Nephron (organoid): ENCODE data around the gene UTP25.
A peak's percentile ranks its signal among the peaks of the same experiment; 100 is the strongest.
"Not testable (repeated sequence)": the region's sequence is repeated elsewhere in the genome, so short reads cannot be mapped to it uniquely, and the experiment has no call there.

ENCODE experiments used
- H3K27ac Mint-ChIP-seq, 3 experiments: 2 replicates each; pipeline ENCODE4 v1.8.0; 2020; ENCODE audit warnings: mixed read lengths in 3 of 3, mild to moderate bottlenecking in 2 of 3, moderate library complexity in 1 of 3
- H3K27me3 Mint-ChIP-seq: 2 replicates; pipeline ENCODE4 v1.8.0; 2021; ENCODE audit warnings: low read depth, mild to moderate bottlenecking, moderate library complexity, mixed read lengths
- H3K36me3 Mint-ChIP-seq: 2 replicates; pipeline ENCODE4 v1.8.0; 2020; ENCODE audit warnings: low read depth, mixed read lengths
- H3K4me1 Mint-ChIP-seq: 2 replicates; pipeline ENCODE4 v1.8.0; 2020; ENCODE audit warnings: mixed read lengths
- H3K4me3 Mint-ChIP-seq, 3 experiments: 2 replicates each; pipeline ENCODE4 v1.8.0; 2020; ENCODE audit warnings: mild to moderate bottlenecking in 3 of 3, mixed read lengths in 3 of 3, moderate library complexity in 2 of 3
- H3K9me3 Mint-ChIP-seq: 2 replicates; pipeline ENCODE4 v1.8.0; 2020; ENCODE audit warnings: mixed read lengths
- CTCF ChIP-seq, 3 experiments: fragments of 200-600 bp; sonication (generic); IDR thresholded peaks; one replicate each; pipeline ENCODE4 v1.5.0; 2021; ENCODE audit warnings: antibody characterized with exemption in 3 of 3; ENCODE audit not compliant: unreplicated experiment in 3 of 3

Gene UTP25

GRCh38 chr1:209785592-209785991, 42.2 kb upstream of the UTP25 start:
- H3K4me3 Mint-ChIP-seq = peak overlapping the region in 1 of 3 experiments; percentile 53
- H3K9me3 Mint-ChIP-seq = no peaks in the 10 kb centered on the region
- no peak for TF ChIP-seq CTCF (IDR thresholded peaks at IDR 0.05; ENCODE audit: unreplicated experiment in 3 of 3)
- H3K4me1 Mint-ChIP-seq = peaks cover 31% of the 10 kb centered on the region
- peak overlapping the region; percentile 21 to 53 (median 38) for H3K27ac Mint-ChIP-seq
- peaks cover 16% of the 10 kb centered on the region for H3K36me3 Mint-ChIP-seq
- peaks cover 59% of the 10 kb centered on the region for H3K27me3 Mint-ChIP-seq

GRCh38 chr1:209786146-209786545, 41.6 kb upstream of the UTP25 start:
- peak overlapping the region in 1 of 3 experiments; percentile 47 for H3K27ac Mint-ChIP-seq
- H3K27me3 Mint-ChIP-seq = peaks cover 65% of the 10 kb centered on the region
- no peak for TF ChIP-seq CTCF (IDR thresholded peaks at IDR 0.05; ENCODE audit: unreplicated experiment in 3 of 3)
- H3K4me3 Mint-ChIP-seq = no peak overlapping the region
- H3K4me1 Mint-ChIP-seq = peaks cover 31% of the 10 kb centered on the region
- peaks cover 21% of the 10 kb centered on the region for H3K36me3 Mint-ChIP-seq
- no peaks in the 10 kb centered on the region for H3K9me3 Mint-ChIP-seq

- peaks cover 18% of the 10 kb centered on the region for H3K36me3 Mint-ChIP-seq
- H3K27ac Mint-ChIP-seq = peak overlapping the region in 2 of 3 experiments; percentile 13 to 67
- H3K4me3 Mint-ChIP-seq = peak overlapping the region in 1 of 3 experiments; percentile 17
- peaks cover 30% of the 10 kb centered on the region for H3K4me1 Mint-ChIP-seq
- TF ChIP-seq CTCF (IDR thresholded peaks at IDR 0.05; ENCODE audit: unreplicated experiment in 3 of 3) = no peak
- H3K9me3 Mint-ChIP-seq = no peaks in the 10 kb centered on the region
- H3K27me3 Mint-ChIP-seq = peaks cover 79% of the 10 kb centered on the region
These were observed 40.2 kb upstream of the UTP25 start for GRCh38 chr1:209787551-209787950.

GRCh38 chr1:209789245-209789644, 38.5 kb upstream of the UTP25 start:
- TF ChIP-seq CTCF (IDR thresholded peaks at IDR 0.05; ENCODE audit: unreplicated experiment in 3 of 3) = no peak
- Mint-ChIP-seq H3K4me3 (no peak overlapping the region), H3K27me3 (peaks cover 92% of the 10 kb centered on the region), H3K36me3 (peaks cover 25% of the 10 kb centered on the region), H3K27ac (no peak overlapping the region), H3K9me3 (no peaks in the 10 kb centered on the region), H3K4me1 (peaks cover 14% of the 10 kb centered on the region)

- Mint-ChIP-seq H3K9me3 (no peaks in the 10 kb centered on the region), H3K36me3 (peaks cover 20% of the 10 kb centered on the region), H3K27me3 (peaks cover 95% of the 10 kb centered on the region), H3K4me1 (peaks cover 13% of the 10 kb centered on the region), H3K4me3 (no peak overlapping the region), H3K27ac (no peak overlapping the region)
- no peak for TF ChIP-seq CTCF (IDR thresholded peaks at IDR 0.05; ENCODE audit: unreplicated experiment in 3 of 3)
These were observed 37.2 kb upstream of the UTP25 start for GRCh38 chr1:209790286-209791193.

GRCh38 chr1:209791920-209792319, 35.9 kb upstream of the UTP25 start:
- Mint-ChIP-seq H3K4me1 (peaks cover 22% of the 10 kb centered on the region), H3K4me3 (no peak overlapping the region), H3K36me3 (peaks cover 18% of the 10 kb centered on the region), H3K27me3 (peaks cover 88% of the 10 kb centered on the region), H3K9me3 (no peaks in the 10 kb centered on the region), H3K27ac (no peak overlapping the region)
- no peak for TF ChIP-seq CTCF (IDR thresholded peaks at IDR 0.05; ENCODE audit: unreplicated experiment in 3 of 3)

- peaks cover 14% of the 10 kb centered on the region for H3K36me3 Mint-ChIP-seq
- not testable (repeated sequence) for H3K9me3 Mint-ChIP-seq, H3K27ac Mint-ChIP-seq, H3K4me3 Mint-ChIP-seq
- H3K27me3 Mint-ChIP-seq = peaks cover 79% of the 10 kb centered on the region
- peaks cover 15% of the 10 kb centered on the region for H3K4me1 Mint-ChIP-seq
These were observed 34.1 kb upstream of the UTP25 start for GRCh38 chr1:209793711-209794110.
